Glomerular visceral epithelial cell (primary cell): Measurements from ENCODE around the gene APOL6.

Source experiments
- DNase-seq: peaks from one replicate; pipeline ENCODE4 v3.0.0-alpha.2; 2016; ENCODE audit errors: extremely low spot score

APOL6 gene, protein sequence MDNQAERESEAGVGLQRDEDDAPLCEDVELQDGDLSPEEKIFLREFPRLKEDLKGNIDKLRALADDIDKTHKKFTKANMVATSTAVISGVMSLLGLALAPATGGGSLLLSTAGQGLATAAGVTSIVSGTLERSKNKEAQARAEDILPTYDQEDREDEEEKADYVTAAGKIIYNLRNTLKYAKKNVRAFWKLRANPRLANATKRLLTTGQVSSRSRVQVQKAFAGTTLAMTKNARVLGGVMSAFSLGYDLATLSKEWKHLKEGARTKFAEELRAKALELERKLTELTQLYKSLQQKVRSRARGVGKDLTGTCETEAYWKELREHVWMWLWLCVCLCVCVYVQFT

DNA sequence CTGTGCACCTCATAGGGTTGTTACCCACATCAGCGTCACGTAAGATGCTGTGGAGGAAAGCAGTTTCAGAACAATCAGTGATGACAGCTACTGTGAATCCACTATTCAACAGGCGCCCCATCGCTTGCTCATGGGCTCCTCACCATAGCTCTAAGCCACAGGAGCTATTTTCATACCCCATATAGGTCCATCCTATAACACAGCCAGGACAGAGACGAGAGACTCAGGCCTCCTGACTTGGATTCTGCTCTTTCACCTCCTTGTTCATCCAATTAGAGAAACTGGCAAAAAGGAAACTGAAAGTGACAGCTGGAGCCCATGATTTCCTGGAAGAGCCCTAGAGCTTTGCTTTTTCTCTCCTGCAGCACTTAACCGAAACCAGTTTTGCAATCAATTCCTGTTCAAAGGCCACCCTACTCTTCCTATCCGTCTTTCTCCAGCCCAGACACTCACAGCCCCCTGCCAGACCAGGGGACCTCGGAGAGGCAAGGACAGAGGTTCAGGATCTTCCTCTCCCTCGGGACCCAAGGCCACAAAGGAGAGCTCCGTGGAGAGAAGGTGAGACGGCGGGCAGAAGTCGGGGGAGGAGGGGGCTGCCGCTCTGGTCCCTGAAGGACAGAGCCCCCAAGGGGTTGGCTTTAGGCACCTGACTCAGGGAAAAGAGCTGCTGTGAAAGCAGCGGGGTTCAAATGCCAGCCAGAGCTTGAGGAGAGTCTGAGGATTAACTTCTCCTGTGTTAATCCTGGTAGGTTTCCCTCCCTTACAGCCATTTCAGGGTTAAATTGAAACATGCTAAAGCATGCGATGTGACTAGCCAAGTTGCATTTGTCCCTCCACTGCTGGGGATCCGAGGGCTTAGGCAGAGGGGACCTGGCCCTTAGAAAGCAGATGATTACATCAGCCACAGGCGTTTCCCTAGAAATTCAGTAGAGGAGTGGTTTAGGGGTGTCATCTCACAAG is at the start of gene APOL6:
APOL6 (plus strand) TSS at position 381 of the 960 bp plus-strand sequence. CDS start 7,980 bp downstream, outside the sequence.
- peak; percentile 57 for DNase-seq

DNA sequence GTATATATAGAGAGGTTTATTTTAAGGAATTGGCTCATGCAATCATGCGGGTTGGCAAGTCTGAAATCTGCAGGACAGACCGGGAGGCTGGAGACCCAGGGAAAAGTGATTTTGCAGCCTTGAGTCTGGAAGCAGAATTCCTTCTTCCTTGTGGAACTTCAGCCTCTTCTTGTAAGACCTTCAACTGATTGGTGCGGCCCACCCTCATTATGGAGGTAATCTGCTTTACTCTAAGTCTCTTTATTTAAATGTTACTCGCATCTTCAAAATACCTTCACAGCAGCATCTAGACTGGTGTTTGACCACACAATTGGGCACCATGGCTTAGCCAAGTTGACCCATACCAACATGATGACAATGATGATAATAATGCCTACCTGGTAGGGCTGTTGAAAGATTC is 48.9 kb upstream of the APOL6 start:
- no peak for DNase-seq

DNA sequence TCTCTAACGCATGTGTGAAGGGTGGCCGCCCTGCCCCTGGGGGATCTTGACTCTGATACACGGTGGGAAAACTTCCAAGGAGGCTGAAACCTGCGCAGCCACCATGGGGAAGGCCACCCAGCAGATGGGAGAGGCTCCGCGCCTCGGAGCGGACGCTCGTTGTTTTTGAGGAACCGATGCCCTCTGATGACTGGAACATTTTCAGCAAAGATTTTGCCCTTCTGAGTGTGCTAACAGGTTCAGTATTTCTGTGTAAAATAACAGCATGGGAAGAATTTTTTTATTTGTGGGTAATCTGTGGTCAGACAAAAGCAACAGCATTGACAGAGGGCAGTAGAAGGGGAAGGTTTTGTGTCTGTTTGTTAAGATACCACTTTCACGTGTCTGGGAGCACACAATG is 47.8 kb upstream of the APOL6 start:
- DNase-seq = no peak

DNA sequence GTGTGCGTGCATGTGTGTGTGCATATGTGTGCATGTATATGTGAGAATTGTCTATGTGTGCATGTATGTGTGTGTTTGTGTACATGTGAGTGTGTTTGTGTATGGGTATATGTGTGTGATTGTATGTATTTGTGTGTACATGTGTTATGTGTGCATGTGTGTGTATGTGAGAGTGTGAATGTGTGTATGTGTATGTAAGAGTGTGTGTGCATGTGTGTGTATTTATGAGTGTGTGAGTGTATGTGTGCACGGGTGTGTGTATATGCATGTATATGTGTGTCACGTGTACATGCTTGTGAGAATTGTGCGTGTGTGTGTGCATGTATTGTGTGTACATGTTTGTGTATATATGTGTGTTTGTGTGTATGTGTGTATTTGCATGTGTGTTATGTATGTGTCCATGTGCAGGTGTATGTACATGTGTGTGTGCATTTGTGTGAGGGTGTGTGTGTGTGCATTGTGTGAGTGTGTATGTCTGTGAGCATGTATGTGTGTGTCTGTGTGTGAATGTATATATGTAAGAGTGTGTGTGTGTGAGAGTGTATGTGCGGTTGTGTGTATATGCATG is 47.1 kb upstream of the APOL6 start:
- no peak for DNase-seq

DNA sequence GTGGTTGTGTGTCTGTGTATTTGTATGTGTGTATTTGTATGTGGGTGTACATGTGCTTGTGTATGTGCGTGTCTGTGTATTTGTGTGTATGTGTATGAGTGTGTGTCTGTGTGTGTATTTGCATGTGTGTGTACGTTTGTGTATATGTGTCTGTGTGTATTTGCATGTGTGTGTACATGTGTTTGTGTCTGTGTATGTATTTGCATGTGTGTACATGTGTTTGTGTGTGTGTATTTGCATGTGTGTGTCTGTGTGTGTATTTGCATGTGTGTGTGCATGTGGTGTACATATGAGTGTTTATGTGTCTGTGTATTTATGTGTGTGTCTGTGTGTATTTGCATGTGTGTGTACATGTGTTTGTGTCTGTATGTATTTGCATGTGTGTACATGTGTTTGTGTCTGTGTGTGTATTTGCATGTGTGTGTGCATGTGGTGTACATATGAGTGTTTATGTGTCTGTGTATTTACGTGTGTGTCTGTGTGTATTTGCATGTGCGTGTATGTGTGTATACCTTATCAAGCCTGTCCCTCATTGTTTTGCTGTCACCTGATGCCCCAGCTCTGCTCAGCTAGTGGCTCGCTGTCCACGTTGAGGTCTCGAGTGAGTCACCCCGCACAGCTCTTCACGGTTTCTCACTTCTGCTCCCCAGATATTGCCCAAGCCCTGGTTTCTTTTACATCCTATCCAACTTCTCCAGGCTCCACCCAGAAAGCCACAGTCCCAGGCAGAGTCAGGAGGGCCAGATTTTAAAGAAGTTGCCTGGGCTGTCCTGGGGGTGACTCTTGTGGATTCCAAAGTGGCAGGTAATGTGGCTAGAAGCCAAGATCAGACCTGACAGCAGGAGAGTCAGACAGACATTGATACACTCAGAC is 46.3 kb upstream of the APOL6 start:
- peak; percentile 88 for DNase-seq

DNA sequence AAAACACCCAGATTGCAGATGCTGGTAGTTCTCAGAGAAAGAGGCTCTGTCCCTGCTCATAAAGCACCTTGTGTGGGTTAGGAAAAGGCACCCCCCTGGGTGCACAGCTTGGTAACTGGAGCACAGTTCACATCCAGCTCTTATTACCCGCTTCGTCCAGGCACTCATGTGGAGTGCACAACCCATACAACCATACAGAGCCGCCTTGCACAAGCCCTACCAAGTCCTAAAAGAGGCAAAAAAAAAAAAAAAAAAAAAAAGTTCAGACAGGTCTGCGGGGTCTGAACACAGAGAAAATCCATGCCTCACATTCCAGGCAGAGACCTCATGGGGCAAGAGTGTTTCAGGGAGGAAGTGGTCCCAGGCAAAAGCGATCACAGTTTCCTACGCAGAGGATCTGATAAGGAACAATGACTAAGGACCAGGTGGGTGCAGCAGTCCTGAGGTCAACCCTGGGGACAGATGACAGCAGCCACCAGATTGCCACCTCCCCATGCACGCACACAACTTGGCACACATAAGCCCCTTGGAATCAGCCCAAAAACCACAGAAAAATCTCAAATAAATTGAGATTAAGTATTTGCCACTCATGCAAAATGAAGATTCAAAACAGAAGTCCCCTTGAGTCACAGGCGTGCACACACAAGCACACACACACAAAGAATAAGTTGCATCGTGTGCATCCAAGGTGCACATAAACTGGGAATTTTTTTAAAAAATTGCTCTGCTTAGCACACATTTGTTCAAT is 43.5 kb upstream of the APOL6 start:
- DNase-seq = no peak

DNA sequence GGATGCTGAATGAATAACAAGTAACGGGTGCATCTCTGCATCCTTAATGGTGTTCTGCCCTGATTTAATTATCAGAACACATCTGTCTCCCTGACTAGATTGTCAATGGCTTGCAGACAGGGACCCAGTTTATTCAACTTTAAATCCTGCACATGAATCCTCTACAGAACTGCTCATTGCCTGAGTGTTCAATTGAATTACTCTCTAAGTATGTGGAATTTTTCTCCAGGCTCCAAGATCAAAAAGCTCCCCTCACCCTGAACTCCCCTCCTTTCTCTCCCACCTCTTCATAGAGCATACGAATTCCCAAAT is 42.9 kb upstream of the APOL6 start:
- DNase-seq = no peak

DNA sequence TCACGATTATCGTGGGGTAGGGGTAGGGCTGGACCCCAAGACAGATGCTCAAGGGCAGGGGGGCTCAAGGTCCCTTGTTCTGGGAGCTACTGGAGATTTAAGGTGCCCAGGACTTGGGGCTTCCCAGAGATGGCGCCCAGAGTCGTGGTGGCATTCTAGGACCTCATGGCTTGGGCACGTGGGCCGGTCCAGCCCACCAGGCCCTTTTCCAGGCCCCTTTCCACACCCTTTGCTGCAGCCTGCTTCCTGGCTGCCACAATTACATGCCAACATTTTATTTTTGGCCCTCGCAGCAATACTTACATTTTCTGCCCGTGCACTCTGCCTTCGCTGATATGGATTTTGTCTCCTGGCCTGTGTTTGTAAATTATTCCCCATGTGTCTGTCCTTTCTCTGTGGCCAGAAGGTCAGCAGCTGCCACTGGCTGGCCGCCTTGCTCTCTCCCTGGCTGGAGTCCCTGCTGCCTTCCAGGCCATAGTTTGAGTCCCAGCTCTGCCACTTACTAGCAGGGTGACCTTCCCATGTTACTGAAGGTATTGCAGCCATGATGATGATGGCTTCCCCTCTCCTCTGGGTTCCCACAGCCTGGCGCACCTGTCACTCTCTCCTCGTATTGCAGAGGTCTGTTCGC is 42.3 kb upstream of the APOL6 start:
- no peak for DNase-seq

DNA sequence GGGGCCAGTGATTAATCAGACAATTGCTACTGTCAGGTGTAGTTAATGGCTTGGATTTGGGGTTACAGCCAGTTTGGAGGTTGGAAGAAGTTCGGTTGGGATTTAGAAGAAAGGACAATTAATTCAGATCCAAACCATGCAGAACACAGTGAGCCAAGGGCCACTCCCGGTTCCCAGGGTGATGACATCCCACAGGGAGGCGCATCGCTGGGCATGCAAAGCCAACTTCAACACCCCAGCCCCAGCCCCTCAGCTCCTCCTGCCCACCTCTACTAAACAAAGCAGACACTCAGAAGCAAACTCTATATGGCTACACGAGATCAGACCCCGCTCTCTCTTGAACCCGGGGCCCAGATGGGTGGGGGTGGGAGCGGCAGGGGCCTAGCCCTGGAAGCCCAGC is 41.3 kb upstream of the APOL6 start:
- no peak for DNase-seq

DNA sequence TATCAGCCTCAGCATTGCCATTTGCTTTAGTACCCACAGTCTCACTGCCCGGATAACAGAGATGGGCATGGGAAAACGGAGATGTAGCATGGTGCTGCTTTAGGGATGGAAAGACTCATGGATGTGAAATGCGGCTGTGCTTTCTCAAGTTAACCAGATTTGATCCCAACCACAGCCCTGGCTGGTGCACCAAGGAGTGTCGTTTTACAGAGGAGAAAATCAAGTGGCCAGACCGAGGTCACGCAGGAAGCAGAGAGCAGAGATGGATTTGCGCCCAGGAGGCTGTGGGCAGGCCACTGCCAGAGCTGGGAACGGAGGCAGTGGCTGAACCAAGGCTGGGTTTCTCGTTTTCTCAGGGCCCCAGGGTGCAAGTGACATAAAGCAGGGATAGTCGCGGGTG is 40.2 kb upstream of the APOL6 start:
- no peak for DNase-seq

DNA sequence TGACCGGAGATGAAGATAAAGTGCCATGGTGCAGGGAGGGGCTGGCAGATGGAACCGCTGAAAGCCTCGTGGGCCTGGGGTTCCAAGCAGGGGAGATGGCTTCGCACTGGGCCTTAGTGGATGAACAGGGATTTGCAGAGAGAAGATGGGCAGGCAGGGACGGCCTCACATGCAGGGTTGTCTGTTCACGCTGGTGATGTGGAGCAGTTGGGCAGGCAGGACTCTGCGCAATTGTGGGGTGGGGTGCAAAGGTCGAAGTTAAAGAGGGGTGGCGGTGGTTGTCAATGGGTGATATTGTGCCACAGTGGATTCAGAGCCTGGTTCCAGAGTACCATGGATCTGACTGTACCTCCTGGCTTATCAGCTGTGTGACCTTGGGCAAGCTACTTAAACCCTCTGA is 39.0 kb upstream of the APOL6 start:
- DNase-seq = no peak

DNA sequence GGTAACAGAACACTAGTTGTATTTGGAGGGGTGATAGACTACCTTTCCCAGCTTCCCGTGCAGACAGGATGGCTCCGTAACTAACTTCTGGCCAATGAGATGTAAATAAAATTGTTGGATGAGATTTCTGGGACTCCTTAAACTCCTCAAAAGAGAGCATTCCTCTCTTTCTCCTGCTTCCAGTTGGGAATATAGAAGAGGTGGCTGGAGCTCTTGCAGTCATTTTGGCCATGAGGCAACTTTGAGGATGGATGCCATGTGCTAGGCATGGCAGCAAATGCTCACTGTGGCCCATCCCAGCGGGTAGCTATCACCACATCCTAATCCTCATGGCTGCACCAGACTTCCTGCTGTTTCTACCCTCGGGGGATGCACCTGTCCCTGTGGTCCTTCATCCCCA is 38.5 kb upstream of the APOL6 start:
- no peak for DNase-seq

DNA sequence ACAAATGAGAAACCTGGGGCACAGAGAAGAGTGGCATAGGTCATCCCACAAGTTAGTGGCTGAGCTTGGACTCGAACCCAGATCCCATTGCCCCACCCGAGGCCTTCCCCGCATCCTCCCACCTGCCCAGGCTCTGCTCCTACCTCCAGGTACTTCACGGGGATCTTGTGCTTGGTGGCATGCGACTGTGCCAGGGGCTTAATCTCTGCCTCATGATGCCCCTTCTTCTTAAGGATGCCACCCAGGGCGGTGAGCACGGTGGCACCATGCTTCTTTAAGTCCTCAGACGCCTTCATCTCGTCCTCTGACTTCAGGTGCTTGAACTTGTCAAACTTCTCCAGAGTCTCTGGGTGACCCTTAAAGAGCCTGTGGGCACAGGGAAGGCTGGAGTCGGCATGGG is 37.5 kb upstream of the APOL6 start:
- no peak for DNase-seq

DNA sequence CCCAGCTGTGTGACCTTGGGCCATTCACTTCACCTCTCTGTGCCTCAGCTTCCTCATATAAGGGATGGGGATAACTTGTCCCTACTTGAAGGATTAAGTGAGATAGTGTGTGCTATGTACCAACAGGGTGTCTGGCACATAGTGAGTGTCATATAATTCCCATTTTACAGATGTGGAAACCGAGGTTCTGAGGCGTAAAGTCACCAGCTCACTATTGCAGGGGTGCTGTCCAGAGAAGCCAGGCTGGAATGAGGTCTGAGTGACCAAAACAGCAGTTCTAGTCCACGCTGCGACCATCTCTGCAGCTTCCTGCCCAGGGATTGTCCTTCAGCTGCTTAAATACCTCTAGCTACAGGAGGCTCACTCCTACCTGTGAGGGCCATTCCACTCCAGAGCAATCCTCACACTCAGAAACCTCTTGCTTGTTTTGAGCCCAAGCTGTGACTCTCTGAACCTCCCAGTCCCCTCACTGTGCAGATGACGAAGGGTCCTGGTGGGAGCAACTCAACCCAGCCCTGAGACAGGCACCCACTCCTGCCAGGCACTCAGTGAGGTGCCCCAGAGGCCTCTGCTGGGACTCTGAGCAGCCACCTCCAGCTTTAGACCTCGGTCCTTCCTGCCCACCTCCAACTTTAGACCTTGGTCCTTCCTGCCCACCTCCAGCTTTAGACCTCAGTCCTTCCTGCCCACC is 36.9 kb upstream of the APOL6 start:
- DNase-seq = no peak

DNA sequence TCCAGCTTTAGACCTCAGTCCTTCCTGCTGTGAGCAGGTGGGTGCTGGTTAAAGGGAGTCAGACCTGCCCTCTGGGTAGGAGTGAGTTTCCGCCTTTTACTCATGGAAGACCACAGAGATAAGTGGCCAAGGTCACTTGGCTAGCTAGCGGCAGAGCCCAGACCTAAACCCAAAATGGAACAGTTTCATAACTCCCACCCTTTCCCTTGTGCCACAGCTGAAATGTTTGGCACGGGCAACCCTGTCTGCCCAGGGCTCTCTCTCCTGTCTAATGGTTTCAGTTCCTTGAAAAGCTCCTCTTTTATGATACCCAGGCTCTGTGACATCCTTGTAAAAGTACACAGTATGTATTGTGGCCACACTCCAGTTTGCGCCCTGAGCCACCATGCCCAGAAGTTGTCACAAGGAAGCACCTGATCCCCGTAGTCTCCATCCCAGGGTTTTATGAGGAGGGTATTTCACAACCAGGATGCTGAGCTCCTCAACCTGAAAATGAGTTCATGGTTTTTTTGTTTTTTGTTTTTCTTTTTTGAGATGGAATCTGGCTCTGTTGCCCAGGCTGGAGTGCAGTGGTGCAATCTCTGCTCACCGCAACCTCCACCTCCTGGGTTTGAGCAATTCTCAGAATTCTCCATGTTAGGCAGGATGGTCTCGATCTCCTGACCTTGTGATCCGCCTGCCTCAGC is 36.2 kb upstream of the APOL6 start:
- DNase-seq = no peak

DNA sequence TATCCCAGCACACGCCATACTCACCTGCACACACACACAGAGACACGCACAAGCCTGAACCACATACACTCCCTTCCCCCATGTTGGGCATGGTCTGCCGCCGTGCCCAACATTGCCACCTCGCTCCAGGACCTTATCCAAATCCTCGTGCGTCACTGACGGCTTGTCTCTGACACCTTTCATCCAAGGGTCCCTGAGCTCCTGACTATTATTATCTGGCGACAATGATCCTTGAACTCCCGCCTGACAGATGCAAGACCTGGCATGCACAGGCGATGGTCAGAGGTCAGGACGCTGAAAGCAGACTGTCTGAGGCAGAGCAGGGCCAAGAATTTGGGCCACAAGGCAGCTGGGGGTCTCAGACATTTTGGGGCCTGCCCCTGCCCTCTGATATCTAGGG is 35.3 kb upstream of the APOL6 start:
- no peak for DNase-seq

DNA sequence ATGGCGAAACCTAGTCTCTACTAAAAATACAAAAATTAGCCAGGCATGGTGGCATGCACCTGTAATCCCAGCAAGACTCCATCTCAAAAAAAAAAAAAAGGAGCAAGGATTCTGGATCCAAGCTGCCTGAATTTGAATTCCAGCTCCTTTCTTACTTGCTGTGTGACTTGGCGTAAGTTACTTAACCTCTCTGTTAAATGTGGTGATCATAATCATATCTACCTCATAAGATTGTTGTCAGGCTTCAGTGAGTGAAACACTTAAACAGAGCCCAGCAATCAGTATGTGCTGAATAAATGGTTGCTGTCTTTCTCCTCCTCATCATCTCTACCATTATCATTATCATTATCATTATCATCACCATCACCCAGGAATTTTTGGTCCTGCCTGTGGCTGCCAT is 33.8 kb upstream of the APOL6 start:
- no peak for DNase-seq

DNA sequence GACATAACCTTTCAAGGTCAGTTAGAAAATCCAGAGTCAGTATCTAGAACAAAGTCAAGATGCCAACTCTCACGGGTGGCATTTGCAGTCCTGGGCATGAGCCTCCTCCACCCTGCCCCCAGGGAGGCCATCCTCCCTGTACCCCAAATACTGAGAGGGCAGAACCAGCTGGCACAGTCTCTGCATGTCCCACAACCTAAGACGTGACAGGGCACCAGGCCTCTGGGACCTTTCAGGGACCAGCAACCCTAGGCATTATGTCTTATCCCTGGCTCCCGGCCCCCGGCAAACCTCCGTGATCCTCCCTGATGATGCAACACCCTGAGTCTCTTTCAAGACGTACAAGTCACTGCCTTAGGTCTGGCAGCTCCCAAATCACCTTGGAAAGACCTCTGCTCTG is 33.1 kb upstream of the APOL6 start:
- DNase-seq = no peak

DNA sequence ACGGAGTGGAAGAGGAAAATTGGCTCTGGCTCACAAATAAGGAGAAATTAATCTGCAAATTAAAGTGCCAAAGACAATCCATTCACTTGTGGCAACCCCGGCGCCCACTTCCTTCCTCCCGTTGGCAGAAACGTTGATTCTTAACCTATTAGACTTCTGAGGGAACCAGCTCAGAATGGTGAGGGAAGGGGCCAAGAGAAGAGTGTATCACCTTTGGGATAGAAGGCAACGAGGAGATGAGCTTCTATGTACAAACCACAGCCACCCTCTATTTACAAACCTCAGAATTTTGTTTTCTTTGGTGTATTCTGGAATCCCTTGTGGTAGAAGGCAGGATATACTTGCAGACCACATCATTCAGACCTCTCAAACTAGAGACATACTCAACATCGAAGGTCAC is 32.2 kb upstream of the APOL6 start:
- DNase-seq = no peak
